ENCODE measurements around the gene CD1B.
A peak's percentile ranks its signal among the peaks of the same experiment; 100 is the strongest.
"Not testable (repeated sequence)": the region's sequence is repeated elsewhere in the genome, so short reads cannot be mapped to it uniquely, and the experiment has no call there.

Gene CD1B

GRCh38 chr1:158331481-158332150 is at the start of gene CD1B:
Gene CD1B (minus strand): TSS chr1:158331531. CDS start chr1:158331423, 108 bp downstream.
- DNase-seq: no peak

GRCh38 chr1:158374860-158375259 is 43.5 kb upstream of the CD1B start:
- DNase-seq: no peak

GRCh38 chr1:158374101-158374500 is 42.8 kb upstream of the CD1B start:
- not testable (repeated sequence) for DNase-seq

- no peak for DNase-seq
Measured at GRCh38 chr1:158371188-158371953, 40.0 kb upstream of the CD1B start.

- DNase-seq: no peak
Measured at GRCh38 chr1:158366783-158367182, 35.5 kb upstream of the CD1B start.

GRCh38 chr1:158362941-158363340 is 31.6 kb upstream of the CD1B start:
- DNase-seq: no peak

GRCh38 chr1:158362482-158362881 is 31.2 kb upstream of the CD1B start:
- no peak for DNase-seq

GRCh38 chr1:158357441-158357840 is 26.1 kb upstream of the CD1B start:
- no peak for DNase-seq

- no peak for DNase-seq
Measured at GRCh38 chr1:158356616-158357015, 25.3 kb upstream of the CD1B start.

- no peak for DNase-seq
Measured at GRCh38 chr1:158355773-158356285, 24.5 kb upstream of the CD1B start.

GRCh38 chr1:158354255-158354654 is 22.9 kb upstream of the CD1B start:
- no peak for DNase-seq

- DNase-seq: no peak
Measured at GRCh38 chr1:158353303-158354075, 22.2 kb upstream of the CD1B start, which contains the start of gene CD1E. Gene CD1E (plus strand): TSS chr1:158353894. CDS start chr1:158353989, 95 bp downstream.

- not testable (repeated sequence) for DNase-seq
Measured at GRCh38 chr1:158348946-158349345, 17.6 kb upstream of the CD1B start.

GRCh38 chr1:158336413-158336812 is 5.1 kb upstream of the CD1B start:
- DNase-seq: peak in 1 of 2 experiments; percentile 15

- peak in 1 of 2 experiments; percentile 19 for DNase-seq
Measured at GRCh38 chr1:158335213-158335532, 3.8 kb upstream of the CD1B start.

- no peak for DNase-seq
Measured at GRCh38 chr1:158334526-158335212, 3.3 kb upstream of the CD1B start.

GRCh38 chr1:158333405-158334155 is 2.2 kb upstream of the CD1B start:
- no peak for DNase-seq

GRCh38 chr1:158331106-158331425 is 265 bp downstream of the CD1B start:
- no peak for DNase-seq

- no peak for DNase-seq
Measured at GRCh38 chr1:158330391-158331105, 783 bp downstream of the CD1B start.

GRCh38 chr1:158329733-158330132 is 1.6 kb downstream of the CD1B start:
- peak in 1 of 2 experiments; percentile 30 for DNase-seq

- no peak for DNase-seq
Measured at GRCh38 chr1:158329300-158329699, 2.0 kb downstream of the CD1B start.

All from NCI-H526 (cell line).